ENCODE results near the gene MRTFA.
"Not testable (repeated sequence)": the region's sequence is repeated elsewhere in the genome, so short reads cannot be mapped to it uniquely, and the experiment has no call there.

The MRTFA gene

DNA sequence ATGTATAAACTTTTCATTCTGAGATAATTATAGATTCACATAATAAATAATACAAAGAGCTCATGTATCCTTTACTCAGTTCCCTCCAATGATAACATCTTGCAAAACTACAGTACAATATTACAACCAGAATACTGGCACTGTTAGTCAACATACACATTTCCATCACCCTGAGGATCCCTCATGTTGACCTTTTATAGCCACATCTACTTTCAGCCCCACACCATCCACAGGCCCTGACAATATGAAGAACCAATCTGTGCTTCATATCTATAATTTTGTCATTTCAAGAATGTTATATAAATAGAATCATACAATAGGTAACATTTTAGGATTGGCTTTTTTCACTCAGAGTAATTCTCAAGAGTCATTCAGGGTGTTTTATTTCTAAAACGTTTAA is 115.5 kb downstream of the MRTFA start:
- no peak for DNase-seq (ENCODE audit: low read depth)

DNA sequence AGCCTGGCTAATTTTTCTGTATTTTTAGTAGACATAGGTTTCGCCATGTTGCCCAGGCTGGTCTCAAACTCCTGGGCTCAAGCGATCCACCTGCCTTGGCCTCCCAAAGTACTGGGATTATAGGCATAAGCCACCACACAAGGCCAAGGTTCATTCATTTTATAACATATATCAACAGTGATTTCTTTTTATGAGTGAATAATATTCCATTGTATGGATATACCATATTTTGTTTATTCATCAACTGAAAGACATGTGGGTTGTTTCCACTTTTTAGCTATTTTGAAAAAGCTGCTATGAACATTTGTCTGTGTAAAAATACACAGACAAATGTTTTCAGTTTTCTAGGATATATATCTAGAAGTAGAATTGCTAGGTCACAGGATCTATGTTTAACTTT is 116.0 kb downstream of the MRTFA start:
- no peak for DNase-seq (ENCODE audit: low read depth)

DNA sequence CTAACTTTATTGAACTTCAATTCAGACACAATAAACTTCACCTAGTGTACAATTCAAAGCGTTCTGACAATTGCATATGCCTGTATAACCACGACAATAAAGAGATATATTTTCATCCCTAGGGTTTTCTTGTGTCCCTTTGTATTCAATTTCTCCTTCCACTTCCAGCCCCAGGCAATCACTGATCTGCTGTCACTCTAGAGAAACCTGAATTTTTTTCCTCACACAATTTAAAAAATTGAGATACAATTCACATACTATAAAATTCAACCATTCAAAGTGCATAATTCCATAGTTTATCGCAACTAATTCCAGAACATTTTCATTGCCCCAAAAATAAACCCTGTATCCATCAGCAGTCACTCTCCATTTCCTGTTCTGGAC is 116.6 kb downstream of the MRTFA start:
- DNase-seq (ENCODE audit: low read depth): no peak

DNA sequence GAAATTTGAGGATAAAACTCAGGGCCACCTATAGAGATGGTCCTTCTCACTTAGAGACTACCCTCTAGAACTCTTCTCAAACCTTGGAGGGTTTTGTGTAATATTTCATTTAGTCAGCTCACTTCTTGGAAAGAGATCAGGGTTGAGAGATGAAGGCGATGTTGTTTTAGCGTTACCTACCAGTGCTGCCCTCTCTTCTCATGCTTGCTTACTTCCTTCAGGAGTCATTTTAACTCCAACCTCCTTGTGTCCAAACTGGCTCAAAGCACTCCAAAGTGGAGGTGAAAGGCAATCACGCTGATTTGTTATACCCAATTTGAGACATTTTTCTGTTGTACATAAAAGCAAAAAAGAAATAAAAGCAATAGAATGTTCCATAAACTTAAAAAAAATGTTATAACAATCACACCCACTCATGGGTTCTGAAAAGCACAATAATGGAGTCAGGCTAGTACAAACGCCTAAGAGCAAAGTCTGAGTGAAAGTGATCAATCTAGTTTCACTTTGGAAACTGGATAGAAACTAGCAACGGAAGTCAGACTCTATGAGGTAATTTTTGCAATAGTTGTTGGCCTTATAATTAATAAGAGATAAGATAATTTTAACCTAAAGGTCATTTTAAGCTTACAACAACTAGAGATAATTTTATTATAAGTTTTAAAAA is 117.1 kb downstream of the MRTFA start:
- no peak for DNase-seq (ENCODE audit: low read depth)

DNA sequence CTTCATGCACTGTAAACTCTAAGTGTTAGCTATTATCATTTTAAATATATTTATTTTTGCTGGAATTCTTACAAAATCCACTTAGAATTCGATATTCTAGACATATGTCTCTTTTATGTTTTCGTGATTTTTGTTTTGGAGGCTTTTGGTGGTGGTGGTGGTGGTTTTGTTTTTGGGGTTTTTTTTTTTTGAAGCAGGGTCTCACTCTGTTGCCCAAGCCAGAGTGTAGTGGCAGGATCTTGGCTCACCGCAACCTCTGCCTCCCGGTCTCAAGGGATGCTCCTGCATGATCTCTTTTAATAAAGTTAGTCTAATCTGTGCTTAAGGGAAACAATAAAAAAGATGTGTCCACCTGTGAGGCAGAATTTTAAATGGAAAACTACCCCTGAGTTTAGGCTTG is 117.7 kb downstream of the MRTFA start:
- no peak for DNase-seq (ENCODE audit: low read depth)

DNA sequence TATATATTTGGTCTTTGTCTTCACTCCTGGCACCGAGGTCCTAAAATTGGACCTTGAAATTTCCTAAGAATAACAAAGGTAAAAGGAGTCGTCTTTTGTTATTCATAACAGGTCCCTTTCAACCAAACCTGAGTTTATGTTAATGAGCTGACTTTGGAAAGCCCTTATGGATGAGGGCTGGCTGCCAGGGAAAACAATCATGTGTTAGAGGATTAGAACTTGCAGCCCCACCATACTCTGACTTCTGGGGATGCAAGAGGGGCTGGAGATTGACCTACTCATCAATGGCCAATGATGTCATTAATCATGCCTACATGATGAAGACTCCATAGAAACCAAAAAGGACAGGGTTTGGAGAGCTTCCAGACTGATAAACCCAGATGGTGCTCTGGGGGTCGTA is 118.9 kb downstream of the MRTFA start:
- DNase-seq (ENCODE audit: low read depth): no peak

DNA sequence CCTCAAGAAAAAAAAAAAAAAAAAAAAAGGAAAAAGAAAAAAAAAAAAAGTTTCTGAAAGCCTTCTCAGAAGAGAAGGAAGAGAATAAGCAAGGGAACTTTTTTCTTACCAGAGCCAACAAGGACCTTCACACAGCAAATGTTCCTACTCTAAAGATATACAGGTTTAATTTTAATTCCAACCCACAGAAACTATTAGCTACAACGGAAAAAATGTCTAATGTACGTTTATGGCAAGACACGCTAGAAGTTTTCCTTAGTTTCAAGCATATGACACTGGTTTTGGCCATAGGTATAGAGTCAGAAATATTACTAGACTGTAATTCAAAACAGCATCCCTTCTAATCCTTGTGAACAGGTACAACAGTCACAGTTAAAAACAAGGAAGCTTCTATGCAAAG is 120.1 kb downstream of the MRTFA start:
- no peak for DNase-seq (ENCODE audit: low read depth)

DNA sequence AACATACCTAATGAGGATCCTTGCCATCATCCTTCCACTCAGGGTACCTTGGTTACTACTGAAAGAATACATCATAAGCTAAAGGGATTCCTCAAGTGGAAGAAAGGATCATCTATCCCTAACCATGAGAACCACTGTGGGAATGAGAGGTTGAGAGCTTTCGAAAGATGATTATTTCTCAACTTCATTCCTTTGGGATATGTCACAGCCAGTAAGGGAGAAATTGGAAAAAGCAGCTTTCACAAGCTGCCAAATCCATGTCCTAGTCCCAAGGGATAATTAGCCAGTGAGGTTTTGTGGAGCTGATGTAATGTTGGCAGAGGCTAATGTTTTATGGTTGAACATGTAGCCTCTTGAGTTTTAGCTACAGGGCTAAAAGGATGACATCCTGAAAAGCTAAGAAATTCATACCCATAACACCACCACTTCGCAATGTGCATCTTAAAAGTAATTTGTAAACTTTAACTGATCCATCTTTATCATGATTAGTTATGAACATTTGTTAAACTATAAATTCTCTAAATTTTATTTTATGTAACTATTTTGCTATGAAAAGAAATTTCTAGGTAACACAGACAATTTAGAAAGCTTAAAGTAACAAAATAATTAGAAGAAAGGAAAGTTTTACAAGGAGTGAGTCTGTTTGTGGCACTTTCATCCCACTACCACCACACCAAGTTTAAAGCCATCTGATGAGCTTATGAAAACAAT is 123.9 kb downstream of the MRTFA start:
- DNase-seq (ENCODE audit: low read depth): no peak

DNA sequence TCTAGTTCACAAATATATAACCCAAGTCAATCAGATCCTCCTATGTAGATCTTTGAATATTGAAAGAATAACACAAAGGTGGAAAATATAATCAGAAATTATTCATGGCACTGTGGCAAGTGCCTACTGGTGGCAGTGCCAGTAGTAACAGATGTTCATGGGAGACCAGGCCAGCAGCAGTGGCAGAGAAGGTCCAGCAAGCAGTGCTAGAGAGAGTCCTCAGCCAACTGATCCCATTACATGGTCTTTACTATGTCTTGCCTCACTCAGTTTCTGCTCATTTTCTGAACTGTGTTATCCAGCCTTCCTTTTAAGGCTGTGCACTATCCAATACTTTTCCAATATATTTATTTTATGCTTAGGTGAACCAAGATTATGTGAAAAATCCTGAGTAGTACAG is 124.9 kb downstream of the MRTFA start:
- DNase-seq (ENCODE audit: low read depth): no peak

DNA sequence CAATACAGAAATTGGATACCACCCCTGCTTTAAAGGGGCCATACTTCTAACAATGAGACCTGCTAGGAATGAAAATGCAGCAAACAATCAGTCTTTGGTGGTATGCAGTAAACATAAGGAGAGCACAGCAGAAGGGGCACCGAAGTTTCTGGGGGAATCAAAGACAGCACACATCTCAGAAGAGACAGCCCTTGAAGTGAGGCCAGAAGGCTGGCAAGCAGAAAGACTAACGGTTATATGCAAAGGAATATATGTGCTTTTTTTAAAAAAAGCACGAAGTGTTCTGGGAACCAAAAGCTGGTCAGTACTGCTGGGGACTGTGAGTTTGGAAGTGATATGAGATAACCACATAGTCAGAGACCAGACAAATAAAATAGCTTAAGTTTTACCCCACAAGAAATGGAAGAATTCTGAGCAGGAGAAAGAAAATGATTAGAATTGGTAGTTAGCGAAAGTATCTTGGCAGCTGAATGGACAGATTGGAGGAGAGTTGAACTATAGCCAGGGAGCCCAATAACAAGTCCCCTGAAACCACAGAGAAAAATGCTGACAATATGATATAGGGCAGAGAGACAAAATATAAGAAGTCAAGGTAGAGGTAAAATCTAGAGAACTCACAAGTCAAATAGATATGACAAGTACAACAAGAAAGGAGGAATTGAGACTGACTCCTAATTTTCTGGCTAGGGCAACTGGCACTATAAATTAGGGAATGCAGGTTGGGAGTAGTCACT is 125.7 kb downstream of the MRTFA start:
- no peak for DNase-seq (ENCODE audit: low read depth)

DNA sequence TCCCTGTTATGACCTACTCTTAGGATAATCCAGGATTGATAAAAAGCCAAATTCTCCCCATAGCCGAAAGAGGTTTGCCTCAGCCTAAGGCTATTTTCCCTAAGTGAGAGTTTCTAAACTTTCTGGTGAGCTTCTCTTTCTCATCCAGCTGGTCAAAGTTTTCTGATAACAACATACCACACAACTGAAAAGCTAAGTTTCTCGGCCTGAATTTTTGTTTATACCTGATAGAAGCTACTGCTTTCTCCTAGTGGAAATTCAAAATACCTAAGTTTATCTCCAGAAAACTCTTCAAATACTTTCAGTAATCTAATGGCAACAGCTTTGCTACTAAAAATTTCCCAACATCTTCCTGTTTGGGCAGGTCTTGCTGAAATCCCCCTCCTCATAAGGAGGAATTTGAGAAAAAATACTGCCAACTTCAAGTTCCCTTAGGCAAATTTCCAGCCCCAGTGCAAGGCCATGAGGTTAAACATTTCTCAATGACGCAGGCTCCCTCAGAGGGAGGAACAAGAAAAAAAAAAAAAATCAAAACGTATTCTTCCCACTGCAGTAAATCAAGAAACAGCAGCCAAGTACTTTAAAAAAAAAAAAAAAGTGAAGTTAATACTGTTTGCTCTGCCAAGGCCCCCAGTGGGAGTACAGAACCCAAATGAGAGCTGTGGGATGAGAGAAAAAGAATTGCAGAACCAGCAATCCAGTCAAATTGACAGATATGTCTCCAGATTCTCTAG is 127.0 kb downstream of the MRTFA start:
- no peak for DNase-seq (ENCODE audit: low read depth)

DNA sequence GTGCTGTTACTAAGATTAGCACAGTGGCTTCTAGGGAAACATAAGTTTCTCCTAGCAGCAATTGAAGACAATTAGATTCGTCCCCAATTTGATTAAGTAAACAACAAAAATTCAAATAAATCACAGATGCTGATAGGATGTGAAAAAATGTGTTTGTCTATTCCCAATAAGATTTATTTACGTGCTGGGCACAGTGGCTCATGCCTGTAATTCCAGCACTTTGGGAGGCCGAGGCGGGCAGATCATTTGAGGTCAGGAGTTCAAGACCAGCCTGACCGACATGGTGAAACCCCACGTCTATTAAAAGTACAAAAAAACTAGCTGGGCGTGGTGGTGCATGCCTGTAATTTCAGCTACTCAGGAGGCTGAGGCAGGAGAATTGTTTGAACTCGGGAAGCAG is 128.5 kb downstream of the MRTFA start:
- DNase-seq (ENCODE audit: low read depth): not testable (repeated sequence)

DNA sequence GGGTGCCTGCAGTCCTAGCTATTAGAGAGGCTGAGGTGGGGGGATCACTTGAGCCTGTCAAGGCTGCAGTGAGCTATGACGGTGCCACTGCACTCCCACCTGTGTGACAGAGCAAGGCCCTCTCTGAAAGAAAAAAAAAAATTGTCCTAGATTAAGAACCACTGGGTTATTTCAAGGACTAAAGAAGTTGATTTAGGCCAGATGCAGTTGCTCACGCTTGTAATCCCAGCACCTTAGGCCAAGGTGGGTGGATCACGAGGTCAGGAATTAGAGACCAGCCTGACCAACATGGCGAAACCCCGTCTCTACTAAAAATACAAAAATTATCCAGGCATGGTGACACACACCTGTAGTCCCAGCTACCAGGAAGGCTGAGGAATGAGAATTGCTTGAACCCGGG is 129.0 kb downstream of the MRTFA start:
- DNase-seq (ENCODE audit: low read depth): no peak

DNA sequence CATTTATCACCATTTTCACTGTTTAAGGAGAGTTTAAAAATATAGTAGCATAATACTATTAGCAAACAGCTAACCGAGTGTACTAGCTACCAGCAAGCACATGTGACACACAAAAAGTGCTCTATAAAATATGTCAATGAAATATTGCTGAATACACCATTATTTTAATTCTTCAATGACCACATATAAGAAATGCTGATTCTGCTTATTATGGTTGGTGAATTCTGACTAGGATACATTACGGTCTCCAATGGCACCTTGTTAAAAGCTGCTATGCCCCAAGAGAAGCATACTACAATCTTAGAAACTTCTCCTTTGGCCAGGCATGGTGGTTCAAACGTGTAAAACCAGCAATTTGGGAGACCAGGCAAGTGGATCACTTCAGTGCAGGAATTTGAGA is 129.8 kb downstream of the MRTFA start:
- DNase-seq (ENCODE audit: low read depth): no peak

DNA sequence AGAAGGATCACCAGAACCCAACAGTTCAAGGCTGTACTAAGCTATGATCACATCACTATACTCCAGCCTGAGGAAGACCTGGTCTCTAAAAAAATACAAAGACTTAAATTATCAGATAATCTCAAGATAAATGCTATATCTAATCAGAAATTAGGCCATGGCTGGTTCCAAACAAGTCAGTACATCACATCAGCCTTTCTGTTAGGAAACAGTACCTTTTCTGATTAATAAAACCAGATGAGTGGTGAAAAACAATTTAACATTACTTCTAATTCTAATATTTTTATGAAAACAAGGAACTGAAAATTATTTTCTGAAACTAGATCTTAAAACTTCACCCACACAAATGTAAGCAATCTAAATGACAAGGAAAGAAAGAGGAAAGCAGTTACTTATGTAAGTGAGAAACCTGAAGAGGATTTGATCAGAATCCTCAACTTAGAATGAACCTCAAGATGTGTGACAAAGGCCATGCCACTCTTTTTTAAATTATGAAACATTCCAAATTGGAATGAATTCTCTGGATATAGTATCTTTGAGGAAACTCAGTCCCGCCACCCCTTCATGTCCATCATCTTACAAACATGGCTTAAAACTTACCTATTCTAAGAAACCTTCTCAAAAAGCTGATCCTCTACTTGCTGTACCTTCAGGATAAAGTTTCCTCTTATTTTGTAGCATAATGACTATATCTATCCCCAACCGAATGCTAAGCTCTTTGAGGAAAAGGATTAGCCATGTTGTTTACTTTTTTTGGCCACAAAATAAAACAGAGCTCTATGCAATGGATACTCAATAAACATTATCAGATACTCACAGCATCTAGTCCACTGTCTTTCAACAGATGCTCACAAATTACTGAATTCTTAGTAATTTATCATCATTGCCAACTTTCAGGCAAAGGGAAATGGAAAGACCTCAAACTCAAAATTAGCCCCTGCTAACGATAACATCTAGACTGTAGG is 132.0 kb downstream of the MRTFA start:
- DNase-seq (ENCODE audit: low read depth): no peak

DNA sequence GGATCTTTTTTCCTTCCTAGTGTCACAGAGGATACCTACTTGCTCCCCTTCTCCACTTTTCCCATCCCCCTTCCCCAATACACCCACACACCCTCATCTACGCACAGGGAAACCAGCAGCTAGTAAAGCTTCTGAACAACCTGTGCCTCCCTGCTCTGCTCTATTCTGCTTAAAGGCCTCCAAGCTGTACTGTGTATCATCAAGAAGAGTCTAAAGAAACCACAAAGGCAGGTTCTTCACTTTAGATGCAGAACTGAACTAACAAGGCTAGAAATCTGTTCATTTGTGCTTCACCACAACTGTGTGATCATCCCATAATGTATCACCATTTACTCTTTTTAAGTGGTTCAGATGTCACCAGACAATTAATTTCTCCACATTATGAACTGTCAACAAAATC is 133.6 kb downstream of the MRTFA start:
- no peak for DNase-seq (ENCODE audit: low read depth)

DNA sequence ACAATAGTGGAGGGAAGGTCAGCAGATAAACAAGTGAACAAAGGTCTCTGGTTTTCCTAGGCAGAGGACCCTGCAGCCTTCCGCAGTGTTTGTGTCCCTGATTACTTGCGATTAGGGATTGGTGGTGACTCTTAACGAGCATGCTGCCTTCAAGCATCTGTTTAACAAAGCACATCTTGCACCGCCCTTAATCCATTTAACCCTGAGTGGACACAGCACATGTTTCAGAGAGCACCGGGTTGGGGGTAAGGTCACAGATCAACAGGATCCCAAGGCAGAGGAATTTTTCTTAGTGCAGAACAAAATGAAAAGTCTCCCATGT is 136.1 kb downstream of the MRTFA start:
- not testable (repeated sequence) for DNase-seq (ENCODE audit: low read depth)

DNA sequence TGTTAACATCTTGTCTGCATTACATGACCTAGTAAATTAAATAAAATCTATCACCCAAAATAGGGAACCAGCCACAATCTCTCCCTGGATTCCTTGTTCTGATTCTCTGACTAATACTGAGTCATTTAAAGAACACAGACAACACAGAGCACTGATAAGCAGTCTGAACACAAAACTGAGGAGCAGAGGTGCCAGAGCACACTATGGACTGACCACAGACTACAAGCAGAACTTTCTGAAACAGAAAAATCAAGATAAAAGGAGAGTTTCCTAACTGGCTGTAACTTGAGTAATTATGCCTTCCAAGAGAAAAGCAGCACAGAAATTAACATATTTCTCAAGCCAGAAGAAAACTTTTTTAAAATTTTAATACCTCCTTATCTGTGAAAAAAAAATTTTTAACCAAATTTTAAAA is 137.3 kb downstream of the MRTFA start:
- no peak for DNase-seq (ENCODE audit: low read depth)

DNA sequence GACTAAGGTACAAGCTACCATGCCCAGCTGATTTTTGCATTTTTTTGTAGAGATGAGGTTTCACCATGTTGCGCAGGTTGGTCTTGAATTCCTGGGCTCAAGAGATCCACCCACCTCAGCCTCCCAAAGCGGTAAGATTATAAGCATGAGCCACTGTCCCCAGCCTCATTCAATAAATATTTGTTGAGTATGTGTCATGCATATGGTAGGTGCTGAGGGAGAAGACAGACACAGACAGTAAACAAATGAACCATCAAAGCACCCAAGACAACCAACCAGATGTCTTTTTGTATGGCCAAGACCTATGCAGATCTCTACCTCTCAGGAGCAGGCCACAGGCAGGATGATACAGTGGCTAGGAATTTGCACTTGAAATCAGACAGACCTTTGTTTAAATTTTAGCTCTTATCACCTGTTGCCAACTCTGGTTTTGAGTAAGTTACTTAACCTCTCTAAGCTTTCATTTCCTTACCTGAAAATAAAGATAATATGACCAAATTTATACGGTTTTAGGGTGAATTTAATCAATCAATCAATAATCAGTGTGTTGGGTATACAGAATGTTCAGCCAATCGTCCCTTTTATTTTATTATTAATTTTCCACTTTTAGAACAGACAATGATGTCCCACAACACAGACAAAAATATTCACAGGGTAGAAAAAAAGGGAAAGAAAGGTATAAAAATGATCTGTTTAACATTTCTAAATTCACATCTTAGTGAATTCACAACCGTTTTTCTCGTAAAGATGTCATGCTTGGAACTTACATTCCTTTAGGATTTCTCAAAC is 137.9 kb downstream of the MRTFA start:
- DNase-seq (ENCODE audit: low read depth): no peak

DNA sequence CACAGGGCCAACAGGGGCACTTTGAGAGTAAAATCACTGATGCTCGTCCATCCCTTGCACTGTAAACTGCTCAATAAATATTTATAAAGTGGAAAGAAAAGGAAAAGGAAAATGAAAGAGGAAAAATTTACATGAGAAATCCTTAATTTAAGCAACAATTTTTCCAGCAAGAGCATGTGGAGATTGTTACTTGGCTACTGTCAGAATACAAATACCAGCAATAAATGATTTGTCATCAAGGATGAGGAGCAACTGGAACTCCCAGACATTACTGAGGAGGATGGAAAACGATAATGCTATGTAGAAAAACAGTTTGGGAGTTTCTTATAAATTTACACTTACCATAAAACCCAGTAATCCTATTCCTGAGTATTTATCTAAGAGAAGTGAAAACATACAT is 143.1 kb downstream of the MRTFA start:
- DNase-seq (ENCODE audit: low read depth): no peak

Measured in activated T-helper 1 cell treated with Interleukin-2 at 50 U/mL for 16 hours (primary cell).